K562 (cell line): ENCODE results near the gene GIMAP8. TPM values are rescaled to one million over a fixed set of nuclear protein-coding genes. Genes with fewer than 3 reads are reported as not detected.
A peak's percentile ranks its signal among the peaks of the same experiment; 100 is the strongest.

ENCODE experiments used
- CREM ChIP-seq: IDR thresholded peaks from 2 replicates; pipeline ENCODE4 v1.6.1; 2014; ENCODE audit warnings: antibody characterized with exemption, low read depth
- FUS ChIP-seq: fragments of 200-400 bp; formaldehyde crosslinking; optimal IDR thresholded peaks from 2 replicates; pipeline ENCODE3; 2017; ENCODE audit warnings: low read depth, low read length
- HDAC6 ChIP-seq: IDR thresholded peaks from 2 replicates; pipeline ENCODE4 v1.6.1; 2012; ENCODE audit warnings: low read depth, mild to moderate bottlenecking, control low read depth, inconsistent platforms, low read length, moderate library complexity
- JUNB ChIP-seq: fragments of 450-650 bp; formaldehyde crosslinking; conservative IDR thresholded peaks from 2 replicates; pipeline ENCODE4 v1.4.0; 2020; ENCODE audit warnings: mild to moderate bottlenecking
- L3MBTL2 ChIP-seq: fragments of 450-650 bp; IDR thresholded peaks from 2 replicates; pipeline ENCODE4 v1.6.1; 2016; ENCODE audit warnings: mild to moderate bottlenecking, moderate library complexity
- POLR2AphosphoS2 ChIP-seq: IDR thresholded peaks from 2 replicates; pipeline ENCODE4 v1.6.1; 2012; ENCODE audit warnings: low read length, improper control_type of control experiment
- SMAD3 ChIP-seq: fragments of 450-650 bp; formaldehyde crosslinking; conservative IDR thresholded peaks from 2 replicates; pipeline ENCODE4 v1.4.0; 2020; ENCODE audit warnings: mild to moderate bottlenecking
- SMAD4 ChIP-seq: fragments of 250-450 bp; sonication (Bioruptor Pico); conservative IDR thresholded peaks from 2 replicates; pipeline ENCODE4 v1.8.0; 2021; ENCODE audit warnings: inconsistent platforms, mild to moderate bottlenecking, moderate library complexity
- TFAM ChIP-seq: fragments of 250-450 bp; sonication (Bioruptor Pico); conservative IDR thresholded peaks from 2 replicates; pipeline ENCODE4 v1.5.0; 2021; ENCODE audit warnings: mild to moderate bottlenecking, moderate library complexity
- ZBTB7A ChIP-seq: IDR thresholded peaks from 2 replicates; pipeline ENCODE4 v1.6.1; 2011; ENCODE audit warnings: low read depth, mild to moderate bottlenecking, low read length, moderate library complexity, borderline replicate concordance; ENCODE audit not compliant: control insufficient read depth
- ZNF12 ChIP-seq: sonication (generic); formaldehyde crosslinking; IDR thresholded peaks from 2 replicates; pipeline ENCODE4 v1.4.0; 2020; ENCODE audit warnings: mild to moderate bottlenecking, missing genetic modification reagents
- ZNF134 ChIP-seq: fragments of 250-450 bp; sonication (Bioruptor Pico); conservative IDR thresholded peaks from 2 replicates; pipeline ENCODE4 v1.4.0; 2020
- ZNF165 ChIP-seq: fragments of 250-450 bp; sonication (Bioruptor Pico); IDR thresholded peaks from 2 replicates; pipeline ENCODE4 v1.4.0; 2020; ENCODE audit warnings: borderline replicate concordance
- polyA plus RNA-seq, 8 experiments: library from polyadenylated mRNA; depleted of rRNA in 4 of 8; stranded (reverse) in 5 of 8; unstranded in 3 of 8; fragments of >200 nt; fragmentation: Nextera tagmentation in 2 of 8; fragmentation: Illumina TruSeq in 1 of 8; extraction: Ambion mirVana in 2 of 8; extraction: Trizol in 1 of 8; gene quantifications; 2 replicates each; pipeline versions ENCODE4 v1.2.1 to v1.2.3, GENCODE V29; 2011 to 2014; ENCODE audit warnings: inconsistent platforms in 1 of 8, missing spikeins in 1 of 8
- total RNA-seq, 7 experiments: library from RNA; depleted of rRNA in 6 of 7; stranded (reverse); fragments of >200 nt in 6 of 7; fragmentation: Illumina TruSeq in 2 of 7; extraction: Trizol in 2 of 7; gene quantifications; 2 replicates each; pipeline versions ENCODE4 v1.2.1 to v1.2.3, GENCODE V29; 2011 to 2021; ENCODE audit warnings: low replicate concordance in 1 of 7
- TF ChIP-seq, protein P1 (sequence below), 2 experiments: fragments of 200-800 bp in 1 of 2; sonication (Bioruptor generic) in 1 of 2; sonication (generic) in 1 of 2; formaldehyde crosslinking in 1 of 2; IDR thresholded peaks in 1 of 2; conservative IDR thresholded peaks in 1 of 2; 2 replicates each; pipeline versions ENCODE4 v1.5.0 to v1.6.1; 2016 to 2020; ENCODE audit warnings: missing compliant biosample characterization in 1 of 2, missing genetic modification characterization in 1 of 2, missing genetic modification reagents in 1 of 2
- TF ChIP-seq, protein P2 (sequence below): fragments of 250-450 bp; sonication (Bioruptor Pico); IDR thresholded peaks from 2 replicates; pipeline ENCODE4 v1.5.0; 2021; ENCODE audit warnings: mild to moderate bottlenecking, moderate library complexity
- TF ChIP-seq, protein P3 (sequence below): IDR thresholded peaks from 3 replicates; pipeline ENCODE4 v1.6.1; 2011; ENCODE audit warnings: borderline replicate concordance, mild to moderate bottlenecking, moderate library complexity; ENCODE audit not compliant: insufficient read length; ENCODE audit errors: extremely low read depth

The GIMAP8 gene
- total and polyA plus RNA-seq, 9 of the 15 experiments (the other 6 are each of a cell fraction or from before 2014, with no cell fraction given), result not detected

DNA sequence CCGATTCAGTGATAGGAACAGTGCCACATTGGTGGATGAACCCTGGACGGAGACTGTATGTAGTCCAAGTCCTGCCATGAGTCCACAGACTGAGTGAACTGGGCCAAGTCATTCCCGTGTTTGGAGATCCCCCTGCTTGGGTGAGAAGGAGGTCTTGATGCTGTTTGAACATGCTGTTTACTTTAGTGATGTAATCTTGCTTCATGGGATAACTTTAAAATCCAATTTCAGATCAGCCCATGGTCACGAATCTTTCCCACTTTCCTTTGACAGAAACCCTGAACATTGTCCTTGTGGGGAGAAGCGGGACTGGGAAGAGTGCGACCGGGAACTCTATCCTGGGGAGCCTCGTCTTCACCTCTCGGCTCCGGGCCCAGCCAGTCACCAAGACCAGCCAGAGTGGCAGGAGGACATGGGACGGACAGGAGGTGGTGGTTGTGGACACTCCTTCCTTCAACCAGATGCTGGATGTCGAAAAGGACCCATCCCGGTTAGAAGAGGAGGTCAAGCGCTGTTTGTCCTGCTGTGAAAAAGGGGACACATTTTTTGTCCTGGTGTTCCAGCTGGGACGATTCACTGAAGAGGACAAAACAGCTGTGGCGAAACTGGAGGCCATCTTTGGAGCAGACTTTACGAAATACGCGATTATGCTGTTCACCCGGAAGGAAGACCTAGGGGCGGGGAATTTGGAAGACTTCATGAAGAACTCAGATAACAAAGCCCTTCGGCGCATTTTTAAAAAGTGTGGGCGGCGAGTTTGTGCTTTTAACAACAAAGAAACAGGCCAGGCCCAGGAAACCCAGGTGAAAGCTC, 26.6 kb downstream of the GIMAP8 start (continued):
- TF ChIP-seq, protein P1, sequence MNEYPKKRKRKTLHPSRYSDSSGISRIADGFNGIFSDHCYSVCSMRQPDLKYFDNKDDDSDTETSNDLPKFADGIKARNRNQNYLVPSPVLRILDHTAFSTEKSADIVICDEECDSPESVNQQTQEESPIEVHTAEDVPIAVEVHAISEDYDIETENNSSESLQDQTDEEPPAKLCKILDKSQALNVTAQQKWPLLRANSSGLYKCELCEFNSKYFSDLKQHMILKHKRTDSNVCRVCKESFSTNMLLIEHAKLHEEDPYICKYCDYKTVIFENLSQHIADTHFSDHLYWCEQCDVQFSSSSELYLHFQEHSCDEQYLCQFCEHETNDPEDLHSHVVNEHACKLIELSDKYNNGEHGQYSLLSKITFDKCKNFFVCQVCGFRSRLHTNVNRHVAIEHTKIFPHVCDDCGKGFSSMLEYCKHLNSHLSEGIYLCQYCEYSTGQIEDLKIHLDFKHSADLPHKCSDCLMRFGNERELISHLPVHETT (CRISPR knock-in tag; conservative IDR thresholded peaks at IDR 0.05 in 1 of 2, IDR thresholded peaks at IDR 0.05 in 1 of 2), result peak in 1 of 2 experiments; percentile 38; a peak in 1 of 4 replicates
- no peak for TF ChIP-seq ZNF134
- TF ChIP-seq ZNF12, result no peak
- no peak for TF ChIP-seq ZBTB7A
- TF ChIP-seq HDAC6, result no peak
- TF ChIP-seq CREM, result no peak
- TF ChIP-seq FUS, result no peak
- TF ChIP-seq, protein P2, sequence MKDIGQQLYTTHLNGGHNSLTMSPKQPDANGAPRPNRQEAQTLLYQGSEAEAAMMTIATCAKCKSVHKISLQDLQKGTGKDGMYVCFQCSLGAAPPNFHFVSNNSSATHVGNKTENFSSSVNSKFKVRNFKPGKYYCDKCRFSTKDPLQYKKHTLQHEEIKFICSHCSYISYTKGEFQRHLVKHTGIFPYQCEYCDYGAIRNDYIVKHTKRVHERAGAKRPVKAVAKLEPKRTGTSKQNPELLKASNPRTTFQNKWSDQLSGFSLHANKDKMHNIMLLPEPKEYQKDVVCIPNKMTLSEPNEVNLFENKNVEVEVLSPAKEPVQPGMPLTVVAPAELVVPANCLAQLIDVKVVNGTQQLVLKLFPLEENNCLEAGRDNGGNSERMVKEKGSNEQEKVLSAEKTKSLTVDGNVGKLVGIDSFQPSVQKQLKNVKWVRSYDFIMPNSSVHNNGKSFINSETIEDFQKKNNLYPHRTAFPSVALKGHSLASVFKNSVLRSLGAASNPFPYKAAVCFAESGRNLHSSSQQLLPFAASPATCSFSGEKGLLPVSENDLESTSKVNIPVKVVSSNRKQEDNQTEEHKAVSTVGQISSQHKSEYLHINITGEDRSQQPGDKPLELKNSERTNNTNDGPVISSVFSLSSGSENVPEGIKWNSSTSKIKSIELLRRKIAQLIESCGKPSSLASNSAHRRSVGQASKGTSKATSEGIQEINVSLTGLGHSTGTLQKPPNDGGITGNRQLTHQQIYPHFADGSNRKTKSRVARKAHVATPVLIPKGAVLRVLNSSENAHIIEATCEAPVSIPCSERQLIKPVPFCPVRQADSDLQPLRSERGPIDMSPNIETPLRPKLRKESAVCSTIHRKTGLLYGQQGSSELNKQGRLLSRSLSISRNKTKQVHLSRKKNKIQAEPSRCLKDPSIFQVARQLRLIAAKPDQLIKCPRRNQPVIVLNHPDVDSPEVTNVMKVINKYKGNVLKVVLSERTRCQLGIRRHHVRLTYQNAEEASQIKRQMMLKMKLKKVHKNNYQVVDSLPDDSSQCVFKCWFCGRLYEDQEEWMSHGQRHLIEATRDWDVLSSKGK (CRISPR knock-in tag), result no peak
- no peak for TF ChIP-seq POLR2AphosphoS2
- no peak for TF ChIP-seq SMAD3
- TF ChIP-seq, protein P3, sequence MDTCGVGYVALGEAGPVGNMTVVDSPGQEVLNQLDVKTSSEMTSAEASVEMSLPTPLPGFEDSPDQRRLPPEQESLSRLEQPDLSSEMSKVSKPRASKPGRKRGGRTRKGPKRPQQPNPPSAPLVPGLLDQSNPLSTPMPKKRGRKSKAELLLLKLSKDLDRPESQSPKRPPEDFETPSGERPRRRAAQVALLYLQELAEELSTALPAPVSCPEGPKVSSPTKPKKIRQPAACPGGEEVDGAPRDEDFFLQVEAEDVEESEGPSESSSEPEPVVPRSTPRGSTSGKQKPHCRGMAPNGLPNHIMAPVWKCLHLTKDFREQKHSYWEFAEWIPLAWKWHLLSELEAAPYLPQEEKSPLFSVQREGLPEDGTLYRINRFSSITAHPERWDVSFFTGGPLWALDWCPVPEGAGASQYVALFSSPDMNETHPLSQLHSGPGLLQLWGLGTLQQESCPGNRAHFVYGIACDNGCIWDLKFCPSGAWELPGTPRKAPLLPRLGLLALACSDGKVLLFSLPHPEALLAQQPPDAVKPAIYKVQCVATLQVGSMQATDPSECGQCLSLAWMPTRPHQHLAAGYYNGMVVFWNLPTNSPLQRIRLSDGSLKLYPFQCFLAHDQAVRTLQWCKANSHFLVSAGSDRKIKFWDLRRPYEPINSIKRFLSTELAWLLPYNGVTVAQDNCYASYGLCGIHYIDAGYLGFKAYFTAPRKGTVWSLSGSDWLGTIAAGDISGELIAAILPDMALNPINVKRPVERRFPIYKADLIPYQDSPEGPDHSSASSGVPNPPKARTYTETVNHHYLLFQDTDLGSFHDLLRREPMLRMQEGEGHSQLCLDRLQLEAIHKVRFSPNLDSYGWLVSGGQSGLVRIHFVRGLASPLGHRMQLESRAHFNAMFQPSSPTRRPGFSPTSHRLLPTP, result no peak
- TF ChIP-seq ZNF165 (CRISPR knock-in tag), result no peak; the same call in 1 of the 2 replicates
- TF ChIP-seq SMAD4 (CRISPR knock-in tag), result peak; percentile 57; the same call in 1 of the 2 replicates
- no peak for TF ChIP-seq JUNB (CRISPR knock-in tag)
- no peak for TF ChIP-seq TFAM (CRISPR knock-in tag)
- peak; percentile 63; the same call in 1 of the 2 replicates for TF ChIP-seq L3MBTL2
